Mesendoderm (in vitro differentiated cells): ENCODE results near the gene TTR. TPM values are rescaled to one million over a fixed set of nuclear protein-coding genes. Genes with fewer than 3 reads are reported as not detected.
A peak's percentile ranks its signal among the peaks of the same experiment; 100 is the strongest.

Source experiments
- DNase-seq: peaks from one replicate; pipeline ENCODE4 v3.0.0; 2013
- H2AK5ac ChIP-seq: 2 replicates; pipeline ENCODE4 v1.6.1; 2013; ENCODE audit warnings: low read length, inconsistent platforms
- H2BK120ac ChIP-seq: 2 replicates; pipeline ENCODE4 v1.6.1; 2013; ENCODE audit warnings: low read depth, mild to moderate bottlenecking, low read length, moderate library complexity, mixed read lengths
- H2BK15ac ChIP-seq: replicated peaks from 2 replicates; pipeline ENCODE4 v1.6.1; 2013; ENCODE audit warnings: low read depth, mild to moderate bottlenecking, moderate library complexity
- H2BK5ac ChIP-seq: 2 replicates; pipeline ENCODE4 v1.6.1; 2013; ENCODE audit warnings: low read length, inconsistent platforms
- H3K18ac ChIP-seq: 2 replicates; pipeline ENCODE4 v1.6.1; 2013; ENCODE audit warnings: mild to moderate bottlenecking, low read length, mixed read lengths
- H3K23ac ChIP-seq: one replicate; pipeline ENCODE4 v1.6.1; 2013; ENCODE audit warnings: low read length
- H3K27ac ChIP-seq: 2 replicates; pipeline ENCODE4 v1.5.1; 2013; ENCODE audit warnings: low read depth, mild to moderate bottlenecking, inconsistent platforms, low read length, moderate library complexity
- H3K27me3 ChIP-seq: 2 replicates; pipeline ENCODE4 v1.6.1; 2013; ENCODE audit warnings: low read length, control low read depth, mild to moderate bottlenecking, inconsistent platforms; ENCODE audit not compliant: insufficient read depth, poor library complexity
- H3K36me3 ChIP-seq: 2 replicates; pipeline ENCODE4 v1.6.1; 2013; ENCODE audit warnings: low read length, inconsistent platforms; ENCODE audit not compliant: control insufficient read depth, insufficient read depth
- H3K4ac ChIP-seq: one replicate; pipeline ENCODE4 v1.6.1; 2013; ENCODE audit warnings: low read depth, mild to moderate bottlenecking, low read length, moderate library complexity
- H3K4me1 ChIP-seq: 2 replicates; pipeline ENCODE4 v1.6.1; 2013; ENCODE audit warnings: low read depth, low read length, inconsistent platforms; ENCODE audit not compliant: control insufficient read depth
- H3K4me2 ChIP-seq: 2 replicates; pipeline ENCODE4 v1.6.1; 2013; ENCODE audit warnings: low read length
- H3K4me3 ChIP-seq: 2 replicates; pipeline ENCODE4 v1.5.1; 2013; ENCODE audit warnings: mild to moderate bottlenecking, low read length
- H3K56ac ChIP-seq: one replicate; pipeline ENCODE4 v1.6.1; 2013; ENCODE audit warnings: low read length
- H3K79me1 ChIP-seq: 2 replicates; pipeline ENCODE4 v1.6.1; 2013; ENCODE audit warnings: low read length, inconsistent platforms
- H3K79me2 ChIP-seq: 2 replicates; pipeline ENCODE4 v1.6.1; 2013; ENCODE audit warnings: mild to moderate bottlenecking, low read length; ENCODE audit not compliant: control insufficient read depth, insufficient read depth
- H3K9ac ChIP-seq: 2 replicates; pipeline ENCODE4 v1.6.1; 2013; ENCODE audit warnings: low read length, inconsistent platforms
- H4K5ac ChIP-seq: one replicate; pipeline ENCODE4 v1.6.1; 2013; ENCODE audit warnings: low read length
- H4K8ac ChIP-seq: one replicate; pipeline ENCODE4 v1.6.1; 2013; ENCODE audit warnings: low read depth, mild to moderate bottlenecking, control low read depth, low read length, moderate library complexity
- WGBS: extraction: QIAGEN DNeasy Blood & Tissue Kit; methylation state at CpG from one replicate; pipeline ENCODE4 v1.1.7; 2013; ENCODE audit warnings: low lambda C conversion rate, missing lambda C conversion rate; ENCODE audit not compliant: insufficient coverage; ENCODE audit errors: extremely low coverage; 5-methylcytosine and 5-hydroxymethylcytosine counted together
- polyA plus RNA-seq, 2 experiments: library from polyadenylated mRNA; stranded (reverse); fragments of 200-250 nt; gene quantifications; one replicate each; pipeline ENCODE4 v1.2.3, GENCODE V29; 2013

Gene TTR
- polyA plus RNA-seq (2013, experiment 1 of 2), result not detected
- not detected for polyA plus RNA-seq (2013, experiment 2 of 2)

GRCh38 chr18:31591628-31592027 is at the start of gene TTR:
Gene TTR, plus strand, starts transcription at chr18:31591877. Its CDS starts 26 bp downstream, at chr18:31591903.
- H3K23ac ChIP-seq, result no peak within 1 kb of the TSS
- no peak within 1 kb of the TSS for H4K8ac ChIP-seq
- H3K56ac ChIP-seq, result no peak within 1 kb of the TSS
- H3K4me2 ChIP-seq, result no peak within 1 kb of the TSS
- H3K27me3 ChIP-seq, result no peaks in the 10 kb centered on the region
- H2AK5ac ChIP-seq, result no peak within 1 kb of the TSS
- H2BK120ac ChIP-seq, result no peak within 1 kb of the TSS
- no peak within 1 kb of the TSS for H3K4ac ChIP-seq
- no peak for DNase-seq
- no peak within 1 kb of the TSS for H2BK15ac ChIP-seq
- no peaks in the 10 kb centered on the region for H3K79me1 ChIP-seq
- no peak within 1 kb of the TSS for H3K9ac ChIP-seq
- no peak within 1 kb of the TSS for H3K4me3 ChIP-seq
- no peak within 1 kb of the TSS for H3K27ac ChIP-seq
- no peak within 1 kb of the TSS for H4K5ac ChIP-seq
- WGBS, result no CpG with 5 or more reads among the region's 5 CpGs
- H3K18ac ChIP-seq, result no peak within 1 kb of the TSS
- no peaks in the 10 kb centered on the region for H3K79me2 ChIP-seq
- H3K4me1 ChIP-seq, result no peaks in the 10 kb centered on the region
- no peaks in the 10 kb centered on the region for H3K36me3 ChIP-seq
- H2BK5ac ChIP-seq, result no peak within 1 kb of the TSS

GRCh38 chr18:31546476-31546875 is 45.2 kb upstream of the TTR start:
- no peak overlapping the region for H3K56ac ChIP-seq
- H2BK15ac ChIP-seq, result no peak overlapping the region
- no peak overlapping the region for H3K9ac ChIP-seq
- no peak overlapping the region for H2BK5ac ChIP-seq
- H3K79me1 ChIP-seq, result no peaks in the 10 kb centered on the region
- no peak for DNase-seq
- H3K4me3 ChIP-seq, result no peak overlapping the region
- no peak overlapping the region for H3K23ac ChIP-seq
- WGBS, result no CpG with 5 or more reads among the region's 2 CpGs
- no peak overlapping the region for H2AK5ac ChIP-seq
- no peak overlapping the region for H2BK120ac ChIP-seq
- H3K4me1 ChIP-seq, result no peaks in the 10 kb centered on the region
- H3K4ac ChIP-seq, result no peak overlapping the region
- H4K8ac ChIP-seq, result no peak overlapping the region
- peaks cover 13% of the 10 kb centered on the region for H3K36me3 ChIP-seq
- H3K18ac ChIP-seq, result no peak overlapping the region
- H3K27me3 ChIP-seq, result no peaks in the 10 kb centered on the region
- no peak overlapping the region for H4K5ac ChIP-seq
- H3K4me2 ChIP-seq, result no peak overlapping the region
- no peak overlapping the region for H3K27ac ChIP-seq
- H3K79me2 ChIP-seq, result no peaks in the 10 kb centered on the region

DNA sequence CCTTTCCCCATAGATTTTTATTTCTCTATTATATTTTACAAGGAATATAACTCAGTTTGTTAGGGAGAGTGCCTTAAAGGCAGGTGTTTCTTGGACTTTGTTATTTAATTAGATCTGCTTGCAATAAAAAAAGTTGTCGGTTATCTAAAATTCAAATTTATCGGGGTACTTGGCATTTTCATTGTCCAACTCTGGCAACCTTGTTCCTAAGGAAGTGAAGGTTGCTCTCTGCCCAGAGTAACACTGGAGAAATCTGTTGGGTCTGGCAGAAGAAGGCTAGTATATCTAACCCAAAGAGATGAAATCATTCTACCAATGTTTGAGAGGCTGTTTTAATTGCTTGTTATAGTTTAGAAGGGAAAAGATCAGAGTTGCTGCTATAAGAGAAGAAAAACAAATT is 42.8 kb upstream of the TTR start:
- H2BK5ac ChIP-seq, result no peak overlapping the region
- no peak overlapping the region for H3K9ac ChIP-seq
- H2BK120ac ChIP-seq, result no peak overlapping the region
- no peak overlapping the region for H3K18ac ChIP-seq
- H3K56ac ChIP-seq, result no peak overlapping the region
- H3K23ac ChIP-seq, result no peak overlapping the region
- no peak overlapping the region for H3K4me2 ChIP-seq
- no peak for DNase-seq
- no peak overlapping the region for H3K4me3 ChIP-seq
- H3K4ac ChIP-seq, result no peak overlapping the region
- H2BK15ac ChIP-seq, result no peak overlapping the region
- H3K36me3 ChIP-seq, result peaks cover 4% of the 10 kb centered on the region
- H3K27ac ChIP-seq, result no peak overlapping the region
- H4K5ac ChIP-seq, result no peak overlapping the region
- no peaks in the 10 kb centered on the region for H3K79me2 ChIP-seq
- no peaks in the 10 kb centered on the region for H3K79me1 ChIP-seq
- no peaks in the 10 kb centered on the region for H3K4me1 ChIP-seq
- H4K8ac ChIP-seq, result no peak overlapping the region
- WGBS, result no CpG with 5 or more reads among the region's 2 CpGs
- H2AK5ac ChIP-seq, result no peak overlapping the region
- no peaks in the 10 kb centered on the region for H3K27me3 ChIP-seq

GRCh38 chr18:31549416-31549815 is 42.3 kb upstream of the TTR start:
- H2BK5ac ChIP-seq, result no peak overlapping the region
- no peak overlapping the region for H3K56ac ChIP-seq
- no CpG with 5 or more reads among the region's 4 CpGs for WGBS
- no peaks in the 10 kb centered on the region for H3K4me1 ChIP-seq
- no peak overlapping the region for H3K27ac ChIP-seq
- no peak overlapping the region for H2AK5ac ChIP-seq
- H4K8ac ChIP-seq, result no peak overlapping the region
- H2BK120ac ChIP-seq, result no peak overlapping the region
- no peaks in the 10 kb centered on the region for H3K79me2 ChIP-seq
- no peak overlapping the region for H3K4me2 ChIP-seq
- H3K23ac ChIP-seq, result no peak overlapping the region
- H3K4me3 ChIP-seq, result no peak overlapping the region
- H3K4ac ChIP-seq, result no peak overlapping the region
- H4K5ac ChIP-seq, result no peak overlapping the region
- H3K27me3 ChIP-seq, result no peaks in the 10 kb centered on the region
- no peak for DNase-seq
- no peaks in the 10 kb centered on the region for H3K79me1 ChIP-seq
- H3K9ac ChIP-seq, result no peak overlapping the region
- H3K18ac ChIP-seq, result no peak overlapping the region
- peaks cover 4% of the 10 kb centered on the region for H3K36me3 ChIP-seq
- H2BK15ac ChIP-seq, result no peak overlapping the region

DNA sequence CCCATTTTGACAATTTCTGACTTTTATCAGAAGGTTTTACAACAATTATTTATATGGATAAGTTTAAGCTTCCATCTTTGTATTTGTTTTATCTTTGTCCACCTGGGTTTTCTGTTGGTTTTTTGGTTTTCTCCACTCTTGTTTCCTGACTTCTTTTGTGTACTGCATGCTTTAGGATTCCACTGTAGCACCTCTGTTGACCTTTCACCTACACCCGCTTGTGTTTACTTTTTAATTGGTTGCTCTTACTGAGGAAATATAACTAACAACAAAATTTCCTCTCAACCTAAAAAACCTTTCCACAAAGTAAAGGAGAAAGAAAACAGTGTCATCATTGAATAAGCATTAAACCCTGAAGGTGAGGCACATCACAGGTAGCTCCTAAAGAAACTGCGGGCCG is 39.8 kb upstream of the TTR start:
- H3K23ac ChIP-seq, result no peak overlapping the region
- H3K56ac ChIP-seq, result no peak overlapping the region
- H3K79me2 ChIP-seq, result no peaks in the 10 kb centered on the region
- no peak overlapping the region for H3K9ac ChIP-seq
- no peak overlapping the region for H2BK15ac ChIP-seq
- H2BK5ac ChIP-seq, result no peak overlapping the region
- no peak overlapping the region for H3K4ac ChIP-seq
- no peak overlapping the region for H2AK5ac ChIP-seq
- DNase-seq, result no peak
- H4K8ac ChIP-seq, result no peak overlapping the region
- H3K79me1 ChIP-seq, result no peaks in the 10 kb centered on the region
- H3K36me3 ChIP-seq, result no peaks in the 10 kb centered on the region
- H4K5ac ChIP-seq, result no peak overlapping the region
- H3K4me3 ChIP-seq, result no peak overlapping the region
- no peak overlapping the region for H2BK120ac ChIP-seq
- H3K27ac ChIP-seq, result no peak overlapping the region
- H3K18ac ChIP-seq, result no peak overlapping the region
- no peak overlapping the region for H3K4me2 ChIP-seq
- no peaks in the 10 kb centered on the region for H3K27me3 ChIP-seq
- H3K4me1 ChIP-seq, result no peaks in the 10 kb centered on the region
- WGBS, result no CpG with 5 or more reads among the region's 3 CpGs

DNA sequence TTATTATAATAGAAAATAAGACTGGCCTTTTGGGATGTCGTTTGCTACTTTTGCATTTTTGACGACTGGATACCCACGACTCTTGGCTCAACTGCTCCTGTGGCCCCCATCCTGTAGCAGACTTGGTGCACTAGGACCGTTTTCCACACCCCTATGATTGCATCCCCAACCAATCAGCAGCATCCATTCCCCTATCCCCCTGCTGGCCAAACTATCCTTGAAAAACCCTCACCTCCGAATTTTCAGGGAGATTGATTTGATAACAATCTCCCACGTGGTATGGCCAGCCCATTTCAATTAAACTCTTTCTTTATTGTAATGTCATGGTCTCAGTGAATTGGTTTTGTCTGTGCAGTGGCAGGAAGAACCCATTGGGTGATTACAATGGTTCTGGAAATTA is 37.9 kb upstream of the TTR start:
- Histone ChIP-seq H4K8ac (no peak overlapping the region), H3K18ac (no peak overlapping the region), H3K4ac (no peak overlapping the region), H3K79me1 (no peaks in the 10 kb centered on the region), H3K36me3 (no peaks in the 10 kb centered on the region), H2BK5ac (no peak overlapping the region), H4K5ac (no peak overlapping the region), H3K27ac (no peak overlapping the region), H3K23ac (no peak overlapping the region), H2BK120ac (no peak overlapping the region), H3K27me3 (no peaks in the 10 kb centered on the region), H2BK15ac (no peak overlapping the region), H3K4me3 (no peak overlapping the region), H3K4me1 (no peaks in the 10 kb centered on the region), H3K56ac (no peak overlapping the region), H3K79me2 (no peaks in the 10 kb centered on the region), H3K4me2 (no peak overlapping the region), H2AK5ac (no peak overlapping the region), H3K9ac (no peak overlapping the region)
- peak; percentile 66 for DNase-seq
- no CpG with 5 or more reads among the region's 6 CpGs for WGBS
